Measurements from ENCODE around the gene CALML5. TPM values are rescaled to one million over a fixed set of nuclear protein-coding genes. Genes with fewer than 3 reads are reported as not detected.
"Not testable (repeated sequence)": the region's sequence is repeated elsewhere in the genome, so short reads cannot be mapped to it uniquely, and the experiment has no call there.

CALML5 gene
- total and polyA plus RNA-seq, 4 donors = not detected

GRCh38 chr10:5476918-5477525 is 22.3 kb downstream of the CALML5 start:
- DNase-seq (no peak), ATAC-seq (ENCODE audit: insufficient read depth, low FRiP score) (no peak)
- no peaks in the 10 kb centered on the region for H3K4me1 ChIP-seq (ENCODE audit: control insufficient read depth in 5 of 5, insufficient read depth in 5 of 5, low read length in 5 of 5)
- H3K27me3 ChIP-seq (ENCODE audit: control insufficient read depth in 3 of 3, insufficient read depth in 3 of 3, low read length in 2 of 3) = no peaks in the 10 kb centered on the region
- no peak overlapping the region for H3K4me3 ChIP-seq
- TF ChIP-seq CTCF (IDR thresholded peaks at IDR 0.05; ENCODE audit: control extremely low read depth, extremely low read depth) = no peak
- no peaks in the 10 kb centered on the region for H3K9me3 ChIP-seq (ENCODE audit: control insufficient read depth in 4 of 4, insufficient read depth in 3 of 4, low read length in 3 of 4)
- 94 to 95% methylated on average over 13 of the region's 13 CpGs for WGBS, 2 donors
- no peak overlapping the region for H3K27ac ChIP-seq (ENCODE audit: low read depth in 1 of 2, low read length in 1 of 2)
- no peak overlapping the region for H3K9ac ChIP-seq (ENCODE audit: insufficient read depth in 1 of 2, low read length in 2 of 2)
- H3K36me3 ChIP-seq (ENCODE audit: control insufficient read depth in 4 of 4, insufficient read depth in 4 of 4, low read length in 4 of 4) = no peaks in the 10 kb centered on the region

GRCh38 chr10:5475974-5476807 is 23.2 kb downstream of the CALML5 start:
- not testable (repeated sequence) for H3K4me1 ChIP-seq (ENCODE audit: control insufficient read depth in 5 of 5, insufficient read depth in 5 of 5, low read length in 5 of 5); H3K4me3 ChIP-seq; H3K27me3 ChIP-seq (ENCODE audit: control insufficient read depth in 3 of 3, insufficient read depth in 3 of 3, low read length in 2 of 3); DNase-seq; ATAC-seq (ENCODE audit: insufficient read depth, low FRiP score); H3K36me3 ChIP-seq (ENCODE audit: control insufficient read depth in 4 of 4, insufficient read depth in 4 of 4, low read length in 4 of 4); H3K9me3 ChIP-seq (ENCODE audit: control insufficient read depth in 4 of 4, insufficient read depth in 3 of 4, low read length in 3 of 4); H3K27ac ChIP-seq (ENCODE audit: low read depth in 1 of 2, low read length in 1 of 2); H3K9ac ChIP-seq (ENCODE audit: insufficient read depth in 1 of 2, low read length in 2 of 2)
- WGBS, 2 donors = 95% methylated on average over 10 to 11 of the region's 12 CpGs

GRCh38 chr10:5475088-5475487 is 24.3 kb downstream of the CALML5 start:
- H3K4me3 ChIP-seq; H3K4me1 ChIP-seq (ENCODE audit: control insufficient read depth in 5 of 5, insufficient read depth in 5 of 5, low read length in 5 of 5); DNase-seq; H3K27ac ChIP-seq (ENCODE audit: low read depth in 1 of 2, low read length in 1 of 2); H3K9me3 ChIP-seq (ENCODE audit: control insufficient read depth in 4 of 4, insufficient read depth in 3 of 4, low read length in 3 of 4); ATAC-seq (ENCODE audit: insufficient read depth, low FRiP score); H3K9ac ChIP-seq (ENCODE audit: insufficient read depth in 1 of 2, low read length in 2 of 2); H3K36me3 ChIP-seq (ENCODE audit: control insufficient read depth in 4 of 4, insufficient read depth in 4 of 4, low read length in 4 of 4); H3K27me3 ChIP-seq (ENCODE audit: control insufficient read depth in 3 of 3, insufficient read depth in 3 of 3, low read length in 2 of 3): not testable (repeated sequence)
- 82 to 89% methylated on average over 5 to 6 of the region's 8 CpGs for WGBS, 2 donors

GRCh38 chr10:5474642-5475041 is 24.7 kb downstream of the CALML5 start:
- H3K27ac ChIP-seq (ENCODE audit: low read depth in 1 of 2, low read length in 1 of 2); H3K9me3 ChIP-seq (ENCODE audit: control insufficient read depth in 4 of 4, insufficient read depth in 3 of 4, low read length in 3 of 4); H3K9ac ChIP-seq (ENCODE audit: insufficient read depth in 1 of 2, low read length in 2 of 2); H3K4me3 ChIP-seq; DNase-seq; H3K4me1 ChIP-seq (ENCODE audit: control insufficient read depth in 5 of 5, insufficient read depth in 5 of 5, low read length in 5 of 5); ATAC-seq (ENCODE audit: insufficient read depth, low FRiP score); H3K27me3 ChIP-seq (ENCODE audit: control insufficient read depth in 3 of 3, insufficient read depth in 3 of 3, low read length in 2 of 3); H3K36me3 ChIP-seq (ENCODE audit: control insufficient read depth in 4 of 4, insufficient read depth in 4 of 4, low read length in 4 of 4): not testable (repeated sequence)
- WGBS, 2 donors = 70 to 75% methylated on average over 4 of the region's 4 CpGs
